ENCODE results near the gene GPR162.

GPR162 gene

GRCh38 chr12:6791931-6792520 is 29.6 kb upstream of the GPR162 start:
- no peak for TF ChIP-seq CTCF (IDR thresholded peaks at IDR 0.05; ENCODE audit: low read depth, low read length)
- TF ChIP-seq MYC (IDR thresholded peaks at IDR 0.05; ENCODE audit: low read depth, low read length): peak; percentile 50; the same call in 1 of the 2 replicates
- 0 out of 2 replicates have a peak, but pooled peaks have one; percentile 33 for TF ChIP-seq MAX (IDR thresholded peaks at IDR 0.05; ENCODE audit: low read depth, low read length)
- TF ChIP-seq POLR2A (IDR thresholded peaks at IDR 0.05; ENCODE audit: extremely low read depth, insufficient read length): no peak
- H3K4me3 ChIP-seq (ENCODE audit: low read depth, low read length): peak overlapping the region; percentile 70
- DNase-seq (ENCODE audit: low read depth): peak; percentile 66

- DNase-seq (ENCODE audit: low read depth): peak; percentile 87
- peak overlapping the region; percentile 70 for H3K4me3 ChIP-seq (ENCODE audit: low read depth, low read length)
- TF ChIP-seq POLR2A (IDR thresholded peaks at IDR 0.05; ENCODE audit: extremely low read depth, insufficient read length): peak; percentile 59
- TF ChIP-seq CTCF (IDR thresholded peaks at IDR 0.05; ENCODE audit: low read depth, low read length): no peak
- TF ChIP-seq MAX (IDR thresholded peaks at IDR 0.05; ENCODE audit: low read depth, low read length): no peak; the same call in 1 of the 2 replicates
- no peak for TF ChIP-seq MYC (IDR thresholded peaks at IDR 0.05; ENCODE audit: low read depth, low read length)
Measured at GRCh38 chr12:6792522-6793201, 29.0 kb upstream of the GPR162 start.

- H3K4me3 ChIP-seq (ENCODE audit: low read depth, low read length): no peak overlapping the region
- no peak for DNase-seq (ENCODE audit: low read depth)
- TF ChIP-seq POLR2A (IDR thresholded peaks at IDR 0.05; ENCODE audit: extremely low read depth, insufficient read length): no peak
- TF ChIP-seq MYC (IDR thresholded peaks at IDR 0.05; ENCODE audit: low read depth, low read length): no peak
- TF ChIP-seq CTCF (IDR thresholded peaks at IDR 0.05; ENCODE audit: low read depth, low read length): no peak
- TF ChIP-seq MAX (IDR thresholded peaks at IDR 0.05; ENCODE audit: low read depth, low read length): no peak
Measured at GRCh38 chr12:6795088-6795487, 26.5 kb upstream of the GPR162 start.

- DNase-seq (ENCODE audit: low read depth): no peak
- no peak overlapping the region for H3K4me3 ChIP-seq (ENCODE audit: low read depth, low read length)
- TF ChIP-seq POLR2A (IDR thresholded peaks at IDR 0.05; ENCODE audit: extremely low read depth, insufficient read length) (no peak), MYC (IDR thresholded peaks at IDR 0.05; ENCODE audit: low read depth, low read length) (no peak), MAX (IDR thresholded peaks at IDR 0.05; ENCODE audit: low read depth, low read length) (no peak), CTCF (IDR thresholded peaks at IDR 0.05; ENCODE audit: low read depth, low read length) (no peak)
Measured at GRCh38 chr12:6796576-6796975, 25.0 kb upstream of the GPR162 start.

- no peak for DNase-seq (ENCODE audit: low read depth)
- no peak for TF ChIP-seq CTCF (IDR thresholded peaks at IDR 0.05; ENCODE audit: low read depth, low read length)
- TF ChIP-seq POLR2A (IDR thresholded peaks at IDR 0.05; ENCODE audit: extremely low read depth, insufficient read length): no peak
Measured at GRCh38 chr12:6799147-6799546, 22.5 kb upstream of the GPR162 start.

More at GRCh38 chr12:6799147-6799546, 22.5 kb upstream of the GPR162 start:
- H3K4me3 ChIP-seq (ENCODE audit: low read depth, low read length): no peak overlapping the region

Data from NB4 (cell line).